Stromal cell of bone marrow (primary cell): ENCODE data around the gene TFCP2L1.

Source experiments
- DNase-seq: peaks from one replicate; pipeline ENCODE4 v3.0.0-alpha.2; 2012; ENCODE audit warnings: low read depth

TFCP2L1 gene

DNA sequence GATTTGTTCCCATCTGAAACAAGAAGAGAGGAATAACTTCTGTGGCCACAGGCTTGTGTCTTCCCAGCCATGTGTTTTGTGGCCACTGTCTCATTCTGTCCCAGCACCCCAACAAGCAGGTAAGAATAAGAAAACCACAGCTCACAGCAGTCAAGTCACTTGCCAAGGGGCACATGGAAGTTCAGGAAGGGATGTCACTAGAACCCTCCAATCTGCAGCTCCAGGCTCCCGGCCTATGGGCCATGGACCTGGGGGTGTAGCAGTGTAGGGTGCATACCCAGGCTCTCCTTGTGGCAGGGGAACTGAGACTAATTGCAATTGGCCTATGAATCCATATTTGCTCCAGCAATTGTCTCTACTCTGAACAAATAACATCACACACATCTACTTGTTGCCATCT lies 112.5 kb downstream of the TFCP2L1 start:
- no peak for DNase-seq

DNA sequence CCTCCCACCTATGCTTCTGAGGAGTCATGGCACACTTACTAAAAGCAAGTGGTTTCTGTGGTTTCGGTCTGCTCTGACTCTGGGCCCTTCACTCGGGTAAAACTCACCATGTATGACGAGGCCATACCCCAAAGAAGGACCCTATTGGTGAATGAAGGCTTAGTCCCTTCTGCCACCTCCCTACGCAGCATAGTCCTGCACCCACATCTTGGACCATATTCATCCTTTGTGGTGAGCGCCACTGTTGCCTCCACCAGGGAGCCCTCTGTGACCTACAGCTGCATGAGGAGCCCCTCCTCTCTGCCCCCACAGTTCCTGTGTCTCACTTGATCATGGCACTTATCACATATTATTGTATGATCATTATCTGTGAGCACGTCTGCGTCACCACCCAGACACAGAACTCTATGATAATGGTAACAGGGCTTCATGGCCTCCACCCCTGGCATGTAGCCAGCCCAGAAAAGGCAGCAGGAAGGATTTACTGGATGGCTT lies 113.3 kb downstream of the TFCP2L1 start:
- DNase-seq = no peak

DNA sequence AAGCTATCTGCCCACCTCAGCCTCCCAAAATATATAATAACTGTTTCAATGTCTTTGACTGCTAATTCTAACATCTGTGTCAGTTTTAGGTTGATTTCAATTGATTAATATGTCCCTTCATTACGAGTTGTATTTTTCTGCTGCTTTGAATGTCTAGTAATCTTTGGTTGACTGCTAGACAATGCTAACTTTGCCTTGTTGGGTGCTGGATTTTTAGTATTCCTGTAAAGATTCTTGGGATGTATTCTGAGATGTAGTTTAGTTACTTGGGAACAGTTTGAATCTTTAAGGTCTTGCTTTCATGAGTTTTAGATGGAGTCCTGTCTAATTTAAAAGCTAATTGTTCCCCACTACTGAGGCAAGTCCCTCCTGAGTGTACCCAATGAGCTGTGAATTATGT lies 114.4 kb downstream of the TFCP2L1 start:
- DNase-seq = no peak

DNA sequence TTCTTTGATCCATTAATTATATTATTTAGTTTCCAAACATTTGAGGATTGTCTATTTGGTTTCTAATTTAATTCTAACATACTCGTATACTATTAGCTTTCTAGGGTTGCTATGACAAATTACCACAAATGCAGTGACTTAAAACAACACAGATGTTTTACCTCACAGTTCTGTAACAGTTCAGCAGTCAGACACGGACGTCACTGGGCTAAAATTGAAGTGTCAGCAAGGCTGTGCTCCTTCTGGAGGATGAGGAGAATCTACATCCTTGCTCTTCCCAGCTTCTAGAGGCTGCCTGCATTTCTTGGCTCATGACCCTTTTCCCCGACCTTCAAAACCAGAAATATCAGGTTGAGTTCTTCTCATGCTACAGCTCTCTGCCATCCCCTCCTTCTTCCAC lies 117.6 kb downstream of the TFCP2L1 start:
- DNase-seq = no peak
